IPS-18a (cell line): ENCODE measurements around the gene KLHL12.
A peak's percentile ranks its signal among the peaks of the same experiment; 100 is the strongest.

ENCODE experiments used
- H3K27ac ChIP-seq: one replicate; pipeline ENCODE4 v1.5.1; 2013; ENCODE audit warnings: low read length
- H3K27me3 ChIP-seq: one replicate; pipeline ENCODE4 v1.6.1; 2013; ENCODE audit warnings: mild to moderate bottlenecking, low read length; ENCODE audit not compliant: control insufficient read depth, insufficient read depth
- H3K36me3 ChIP-seq: one replicate; pipeline ENCODE4 v1.6.1; 2013; ENCODE audit warnings: low read depth, low read length; ENCODE audit not compliant: control insufficient read depth
- H3K4me1 ChIP-seq: one replicate; pipeline ENCODE4 v1.6.1; 2013; ENCODE audit warnings: low read depth, low read length; ENCODE audit not compliant: control insufficient read depth
- H3K4me3 ChIP-seq: one replicate; pipeline ENCODE4 v1.5.1; 2013; ENCODE audit warnings: low read length
- H3K9ac ChIP-seq: one replicate; pipeline ENCODE4 v1.6.1; 2013; ENCODE audit warnings: mild to moderate bottlenecking, low read length, moderate library complexity
- H3K9me3 ChIP-seq: one replicate; pipeline ENCODE4 v1.6.1; 2013; ENCODE audit warnings: low read depth, low read length; ENCODE audit not compliant: control insufficient read depth

KLHL12 gene

DNA sequence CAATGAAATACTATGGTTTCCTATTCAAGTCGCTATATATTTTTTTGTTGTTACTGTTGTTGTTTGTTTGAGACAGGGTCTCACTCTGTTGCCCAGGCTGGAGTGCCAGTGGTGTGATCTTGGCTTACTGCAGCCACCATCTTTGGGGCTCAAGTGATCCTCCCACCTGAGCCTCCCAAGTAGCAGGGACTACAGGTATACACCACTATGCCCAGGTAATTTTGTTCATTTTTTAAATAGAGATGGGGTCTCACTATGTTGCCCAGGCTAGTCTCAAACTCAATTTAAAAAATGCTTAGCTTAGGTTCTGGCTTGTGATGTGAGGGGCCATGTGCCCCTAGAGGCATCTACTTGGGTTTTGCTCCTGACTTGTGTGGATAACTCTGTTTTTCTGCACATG is 47.9 kb downstream of the KLHL12 start:
- peaks cover 5% of the 10 kb centered on the region for H3K36me3 ChIP-seq
- H3K27me3 ChIP-seq: no peaks in the 10 kb centered on the region
- no peak overlapping the region for H3K9ac ChIP-seq
- no peaks in the 10 kb centered on the region for H3K9me3 ChIP-seq
- no peak overlapping the region for H3K4me3 ChIP-seq
- H3K4me1 ChIP-seq: no peaks in the 10 kb centered on the region
- no peak overlapping the region for H3K27ac ChIP-seq

DNA sequence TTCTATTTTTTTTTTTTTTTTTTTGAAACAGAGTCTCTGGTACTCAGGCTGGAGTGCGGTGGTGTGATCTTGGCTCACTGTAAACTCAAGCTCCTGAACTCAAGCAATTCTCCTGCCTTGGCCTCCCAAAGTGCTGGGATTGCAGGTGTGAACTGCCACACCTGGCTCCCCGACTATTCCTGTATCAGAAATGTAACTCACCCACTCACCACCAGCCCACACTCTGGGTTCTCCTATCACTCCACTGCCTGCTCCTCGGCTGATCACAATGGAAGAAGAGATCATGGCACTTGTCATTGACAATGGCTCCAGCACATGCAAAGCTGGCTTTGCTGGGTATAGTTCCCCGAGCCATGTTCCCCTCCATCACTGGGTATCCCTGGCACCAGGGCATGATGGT is 54.0 kb downstream of the KLHL12 start:
- no peaks in the 10 kb centered on the region for H3K9me3 ChIP-seq
- no peak overlapping the region for H3K4me3 ChIP-seq
- no peaks in the 10 kb centered on the region for H3K27me3 ChIP-seq
- H3K27ac ChIP-seq: no peak overlapping the region
- no peaks in the 10 kb centered on the region for H3K4me1 ChIP-seq
- H3K36me3 ChIP-seq: no peaks in the 10 kb centered on the region
- no peak overlapping the region for H3K9ac ChIP-seq

DNA sequence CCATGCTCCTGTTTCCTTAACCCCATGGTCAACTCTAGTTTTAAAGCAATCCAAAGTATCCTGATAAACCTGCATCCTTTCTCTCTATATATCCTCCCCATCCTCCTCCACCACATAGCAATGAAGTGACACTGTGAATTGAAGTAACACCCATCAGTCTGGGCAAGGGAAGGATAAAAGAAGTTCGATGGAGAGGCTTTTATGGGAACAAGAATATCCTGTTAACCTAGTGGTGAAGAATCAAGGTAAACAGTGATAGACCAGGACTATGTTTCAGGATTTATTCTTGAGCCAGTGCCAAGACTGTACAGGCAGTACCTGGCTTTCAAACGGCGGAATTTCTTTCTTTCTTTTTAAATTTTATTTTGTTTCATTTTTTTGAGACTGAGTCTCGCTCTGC is 55.7 kb downstream of the KLHL12 start:
- no peaks in the 10 kb centered on the region for H3K36me3 ChIP-seq
- H3K9me3 ChIP-seq: no peaks in the 10 kb centered on the region
- H3K27ac ChIP-seq: no peak overlapping the region
- H3K9ac ChIP-seq: no peak overlapping the region
- H3K4me3 ChIP-seq: no peak overlapping the region
- no peaks in the 10 kb centered on the region for H3K27me3 ChIP-seq
- no peaks in the 10 kb centered on the region for H3K4me1 ChIP-seq

DNA sequence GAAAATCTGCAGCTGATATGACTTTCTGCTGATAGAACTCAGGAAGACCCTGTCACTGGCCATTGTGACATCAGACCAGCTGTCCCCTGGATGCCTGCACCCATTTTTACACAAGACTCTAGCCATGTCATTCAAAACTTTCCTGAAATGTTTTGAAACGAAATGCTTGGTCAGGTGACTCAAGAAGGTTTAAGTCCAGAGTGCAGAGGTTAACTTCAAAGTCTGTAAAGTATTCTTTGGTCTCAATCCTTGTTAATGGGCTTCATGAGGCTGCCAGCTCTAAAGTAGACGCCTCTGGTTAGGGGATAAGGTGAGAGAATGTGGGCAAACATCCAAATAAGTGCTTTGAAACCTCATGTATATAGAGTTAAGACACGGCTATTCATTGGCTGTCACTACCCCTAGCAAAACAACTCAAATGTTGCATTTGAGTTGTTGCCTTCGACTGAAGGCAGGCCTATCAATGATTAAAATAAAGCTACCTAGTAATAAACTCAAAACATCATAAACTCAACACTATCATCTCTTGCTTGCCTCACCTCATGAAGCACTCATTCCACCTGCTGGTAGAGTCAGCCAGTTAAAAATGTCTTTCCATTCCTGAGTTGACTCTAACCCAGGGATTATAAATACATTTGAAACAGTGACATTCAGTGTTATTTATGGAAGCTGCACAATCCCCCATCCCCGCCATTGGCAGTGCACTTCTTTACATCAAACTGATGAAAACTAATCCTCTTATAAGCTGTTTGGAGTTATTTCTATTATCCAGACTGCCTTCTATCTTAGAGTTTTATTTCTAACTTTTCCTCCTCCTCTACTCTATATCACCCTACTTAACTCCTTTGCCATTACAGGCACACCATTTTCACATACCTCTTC is 64.1 kb downstream of the KLHL12 start:
- no peak overlapping the region for H3K27ac ChIP-seq
- H3K27me3 ChIP-seq: no peaks in the 10 kb centered on the region
- H3K9ac ChIP-seq: no peak overlapping the region
- no peak overlapping the region for H3K4me3 ChIP-seq
- H3K36me3 ChIP-seq: peaks cover 4% of the 10 kb centered on the region
- H3K9me3 ChIP-seq: no peaks in the 10 kb centered on the region
- H3K4me1 ChIP-seq: no peaks in the 10 kb centered on the region

DNA sequence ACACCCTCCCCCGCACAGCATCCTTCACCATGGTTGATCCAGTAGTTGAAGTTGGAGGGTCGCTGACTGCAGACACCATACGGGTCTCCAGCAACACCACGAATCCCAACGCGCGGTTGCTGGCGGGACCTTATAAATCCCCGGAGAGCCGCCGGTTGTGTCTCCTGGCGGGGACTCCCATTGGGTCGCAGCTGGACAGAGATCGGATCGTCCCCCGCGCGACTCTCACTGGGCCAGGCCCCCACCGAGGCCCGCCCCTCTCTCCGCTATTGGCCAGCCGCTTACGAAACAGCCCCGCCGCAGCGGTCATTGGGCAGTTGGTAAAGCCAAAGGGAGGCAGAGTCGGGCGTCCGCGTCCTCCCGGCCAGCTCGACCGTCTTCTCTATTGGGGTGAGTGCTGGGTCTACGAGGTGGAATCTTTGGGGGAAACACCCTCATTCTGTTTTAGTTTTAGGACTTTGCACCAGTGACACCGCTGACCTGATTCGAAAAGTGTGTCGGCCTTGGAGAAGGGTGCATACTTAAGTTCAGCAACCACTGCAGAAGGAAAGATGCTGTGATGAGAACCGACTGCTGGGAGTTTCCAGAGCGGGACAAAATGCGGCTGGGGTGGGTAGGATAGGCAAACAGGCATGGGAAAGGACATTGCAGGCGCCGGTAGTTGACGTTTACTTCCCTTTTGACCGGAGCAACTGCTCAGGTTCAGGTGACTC is 65.5 kb downstream of the KLHL12 start:
- Histone ChIP-seq H3K9ac (peak overlapping the region; percentile 91), H3K27ac (peak overlapping the region; percentile 63), H3K9me3 (no peaks in the 10 kb centered on the region), H3K36me3 (peaks cover 16% of the 10 kb centered on the region), H3K27me3 (no peaks in the 10 kb centered on the region), H3K4me1 (no peaks in the 10 kb centered on the region), H3K4me3 (peak overlapping the region; percentile 91)

DNA sequence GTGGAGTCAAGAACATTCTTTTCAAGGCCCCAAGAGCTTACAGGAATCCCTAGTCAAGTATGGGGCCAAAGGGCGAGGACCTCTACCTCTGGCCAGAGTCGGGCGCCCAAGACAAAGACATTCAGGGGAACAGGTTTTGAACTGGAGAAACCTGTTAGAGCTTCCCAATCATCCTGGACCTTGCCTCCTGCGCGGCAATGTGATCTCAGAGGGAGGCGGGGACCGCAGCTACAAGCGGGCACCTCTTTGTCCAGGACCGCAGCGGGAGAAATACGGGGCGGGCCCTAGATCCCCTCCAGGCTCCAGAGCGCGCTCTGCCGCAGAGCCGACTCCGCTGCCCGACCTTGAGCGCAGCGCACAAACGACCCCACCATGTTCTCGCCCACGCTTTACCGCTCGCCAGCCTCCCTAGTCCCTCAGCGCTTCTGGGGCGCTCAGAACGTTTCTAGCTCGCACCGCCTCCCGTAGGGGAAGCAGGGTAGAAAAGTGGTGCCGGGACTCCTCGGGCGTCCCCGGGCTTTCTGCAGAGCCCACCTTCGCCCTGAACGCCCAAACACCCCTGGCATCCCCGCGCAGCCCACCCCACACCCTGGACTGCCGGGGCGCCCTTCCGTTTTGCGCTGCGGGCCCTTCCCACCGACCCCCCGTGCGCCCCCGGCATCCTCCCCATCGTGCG is 66.2 kb downstream of the KLHL12 start:
- Histone ChIP-seq H3K4me1 (no peaks in the 10 kb centered on the region), H3K27ac (peak overlapping the region; percentile 63), H3K9ac (peak overlapping the region; percentile 91), H3K9me3 (no peaks in the 10 kb centered on the region), H3K36me3 (peaks cover 23% of the 10 kb centered on the region), H3K27me3 (no peaks in the 10 kb centered on the region), H3K4me3 (peak overlapping the region; percentile 91)

DNA sequence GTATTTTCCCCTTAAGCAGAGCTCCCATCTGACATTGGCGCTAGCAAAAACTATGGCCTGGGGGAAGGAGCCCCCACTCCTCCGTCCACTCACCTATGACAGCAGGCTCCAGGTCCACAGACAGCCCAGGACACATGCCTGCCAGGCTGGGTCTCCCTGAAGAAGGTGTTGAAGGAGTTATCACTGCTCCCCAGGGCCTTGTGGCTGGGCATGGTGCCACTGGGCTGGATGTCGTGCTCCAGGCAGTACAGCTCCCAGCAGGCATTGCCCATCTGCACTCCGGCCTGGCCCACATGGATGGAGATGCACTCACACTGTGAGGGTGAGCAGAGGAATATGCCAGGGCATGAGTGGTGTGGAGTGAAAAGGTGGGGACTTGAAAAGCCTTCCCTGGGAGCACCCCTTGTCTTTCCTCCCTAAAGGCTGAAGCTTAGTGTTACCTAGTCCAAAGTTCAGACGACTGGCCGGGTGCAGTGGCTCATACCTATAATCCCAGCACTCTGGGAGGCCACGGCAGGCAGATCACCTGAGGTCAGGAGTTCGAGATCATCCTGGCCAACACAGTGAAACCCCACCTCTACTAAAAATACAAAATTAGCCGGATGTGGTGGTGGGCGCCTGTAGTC is 68.1 kb downstream of the KLHL12 start:
- no peak overlapping the region for H3K4me3 ChIP-seq
- no peaks in the 10 kb centered on the region for H3K27me3 ChIP-seq
- H3K9ac ChIP-seq: no peak overlapping the region
- H3K36me3 ChIP-seq: peaks cover 34% of the 10 kb centered on the region
- H3K4me1 ChIP-seq: no peaks in the 10 kb centered on the region
- no peaks in the 10 kb centered on the region for H3K9me3 ChIP-seq
- no peak overlapping the region for H3K27ac ChIP-seq

DNA sequence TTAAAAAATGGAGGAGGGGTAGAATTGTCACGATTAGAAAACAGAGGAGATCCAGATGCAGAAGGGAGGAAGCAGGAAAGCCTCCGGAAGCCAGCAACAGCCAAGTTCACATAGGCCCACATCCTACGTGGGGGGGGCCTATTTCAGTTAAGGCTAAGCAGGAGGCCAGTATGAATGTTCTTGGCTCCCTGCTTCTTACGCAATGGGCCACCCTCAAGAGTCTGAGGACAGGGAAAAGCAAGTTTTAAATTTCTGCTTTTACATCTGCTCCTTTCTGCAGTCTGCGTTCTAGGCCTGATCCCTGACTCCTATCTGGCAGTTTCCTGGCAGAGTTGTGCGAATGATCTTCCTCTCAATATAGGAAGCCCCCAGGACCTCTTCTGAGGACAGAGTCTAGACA is 68.7 kb downstream of the KLHL12 start:
- H3K27me3 ChIP-seq: no peaks in the 10 kb centered on the region
- H3K27ac ChIP-seq: no peak overlapping the region
- no peak overlapping the region for H3K9ac ChIP-seq
- H3K36me3 ChIP-seq: peaks cover 34% of the 10 kb centered on the region
- no peaks in the 10 kb centered on the region for H3K9me3 ChIP-seq
- no peak overlapping the region for H3K4me3 ChIP-seq
- no peaks in the 10 kb centered on the region for H3K4me1 ChIP-seq

DNA sequence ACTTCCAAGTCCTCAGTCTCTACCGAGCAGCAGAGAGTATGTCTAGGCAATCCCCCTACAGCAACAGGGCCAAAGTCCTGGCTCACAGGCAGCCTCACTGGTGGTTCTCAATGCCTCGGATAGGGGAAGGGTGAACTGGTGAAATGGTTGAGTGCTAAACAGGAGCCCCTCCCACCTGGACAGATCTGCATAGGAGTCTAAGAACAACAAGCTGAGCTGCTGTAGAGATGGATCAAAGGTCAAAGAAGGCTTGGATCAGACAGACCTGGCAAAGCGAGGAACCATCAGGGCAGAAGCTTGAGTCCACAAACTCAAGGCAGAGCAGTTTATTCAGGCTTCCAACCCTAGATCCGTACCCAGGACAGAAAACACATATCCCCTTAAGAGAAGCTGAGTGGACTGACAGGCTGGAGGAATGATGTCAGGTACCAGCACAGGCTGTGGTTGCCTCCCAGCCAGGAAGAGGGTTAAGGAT is 69.9 kb downstream of the KLHL12 start:
- no peak overlapping the region for H3K27ac ChIP-seq
- peaks cover 39% of the 10 kb centered on the region for H3K36me3 ChIP-seq
- no peaks in the 10 kb centered on the region for H3K4me1 ChIP-seq
- H3K9me3 ChIP-seq: no peaks in the 10 kb centered on the region
- H3K27me3 ChIP-seq: no peaks in the 10 kb centered on the region
- H3K9ac ChIP-seq: no peak overlapping the region
- no peak overlapping the region for H3K4me3 ChIP-seq

DNA sequence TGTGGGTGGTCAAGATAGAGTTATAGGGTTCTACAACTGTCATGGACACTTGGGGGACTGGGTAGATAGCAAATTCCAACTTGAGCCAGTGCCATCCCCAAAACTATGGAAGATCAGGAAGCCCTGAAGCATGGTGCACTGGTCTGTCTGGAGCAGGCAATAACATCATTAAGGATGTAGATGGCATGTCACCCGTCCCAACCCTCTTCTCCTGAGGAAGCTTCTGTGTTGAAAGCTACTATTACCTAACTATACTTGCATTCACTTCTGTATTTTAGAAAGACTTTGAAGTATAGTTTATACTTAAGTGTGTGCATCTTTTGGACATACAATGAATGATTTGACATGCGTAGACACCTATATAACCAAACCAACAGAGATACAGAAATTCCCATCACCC is 71.0 kb downstream of the KLHL12 start:
- no peak overlapping the region for H3K4me3 ChIP-seq
- H3K4me1 ChIP-seq: no peaks in the 10 kb centered on the region
- H3K27ac ChIP-seq: no peak overlapping the region
- no peak overlapping the region for H3K9ac ChIP-seq
- no peaks in the 10 kb centered on the region for H3K9me3 ChIP-seq
- no peaks in the 10 kb centered on the region for H3K27me3 ChIP-seq
- peaks cover 41% of the 10 kb centered on the region for H3K36me3 ChIP-seq

DNA sequence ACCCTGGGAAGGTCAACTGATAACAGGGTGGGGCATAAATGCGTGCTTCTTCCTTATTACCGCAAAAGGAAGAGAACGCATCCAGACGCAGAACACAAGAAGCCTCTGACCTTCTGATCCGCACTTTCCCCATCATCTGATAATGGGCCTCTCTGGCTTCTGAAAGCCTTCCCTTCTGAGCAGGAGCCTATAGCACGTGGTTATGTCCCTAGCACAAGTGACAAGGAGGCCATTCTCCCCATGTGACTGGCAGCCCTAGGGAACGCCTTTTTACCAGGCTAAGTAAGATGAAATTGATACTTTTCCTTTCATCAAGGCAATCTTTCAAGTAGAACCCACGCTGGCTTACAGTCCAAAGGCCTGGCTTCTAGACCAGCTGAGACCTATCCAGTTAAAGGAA is 72.2 kb downstream of the KLHL12 start:
- no peaks in the 10 kb centered on the region for H3K4me1 ChIP-seq

More for the DNA sequence above, 72.2 kb downstream of the KLHL12 start:
- Histone ChIP-seq H3K4me3 (no peak overlapping the region), H3K27ac (no peak overlapping the region), H3K9ac (no peak overlapping the region), H3K27me3 (no peaks in the 10 kb centered on the region), H3K9me3 (no peaks in the 10 kb centered on the region), H3K36me3 (peaks cover 45% of the 10 kb centered on the region)
